K562 (cell line): ENCODE results near the gene PRKAR2B. TPM values are rescaled to one million over a fixed set of nuclear protein-coding genes. Genes with fewer than 3 reads are reported as not detected.

ENCODE experiments used
- ARID4B ChIP-seq: sonication (generic); formaldehyde crosslinking; IDR thresholded peaks from 2 replicates; pipeline ENCODE4 v1.8.0; 2022; ENCODE audit warnings: mild to moderate bottlenecking, missing genetic modification reagents
- ATF3 ChIP-seq, 2 experiments: fragments of 450-650 bp in 1 of 2; sonication (generic) in 1 of 2; formaldehyde crosslinking in 1 of 2; IDR thresholded peaks in 1 of 2; conservative IDR thresholded peaks in 1 of 2; 2 replicates each; pipeline versions ENCODE4 v1.6.1 to v1.8.1; 2016 to 2023; ENCODE audit warnings: mild to moderate bottlenecking in 2 of 2, moderate library complexity in 2 of 2, inconsistent platforms in 1 of 2, missing genetic modification reagents in 1 of 2
- HCFC1 ChIP-seq: IDR thresholded peaks from 2 replicates; pipeline ENCODE4 v1.6.1; 2012; ENCODE audit warnings: low read depth, low read length, improper control_type of control experiment
- HNRNPL ChIP-seq: fragments of 200-400 bp; formaldehyde crosslinking; IDR thresholded peaks from 2 replicates; pipeline ENCODE4 v1.6.1; 2017; ENCODE audit warnings: low read depth, mild to moderate bottlenecking, low read length
- KLF10 ChIP-seq: fragments of 250-450 bp; sonication (Bioruptor Pico); IDR thresholded peaks from 2 replicates; pipeline ENCODE4 v1.6.1; 2021; ENCODE audit warnings: matching md5 sums
- LEF1 ChIP-seq: fragments of 450-650 bp; IDR thresholded peaks from 2 replicates; pipeline ENCODE4 v1.6.1; 2016; ENCODE audit warnings: mild to moderate bottlenecking
- MAFF ChIP-seq: IDR thresholded peaks from 2 replicates; pipeline ENCODE4 v1.6.1; 2012; ENCODE audit warnings: low read length, improper control_type of control experiment
- MYNN ChIP-seq, 2 experiments: sonication (generic); formaldehyde crosslinking in 1 of 2; IDR thresholded peaks; 2 replicates each; pipeline versions ENCODE4 v1.5.0 to v1.6.1; 2016 to 2020; ENCODE audit warnings: antibody characterized with exemption in 1 of 2, missing genetic modification reagents in 1 of 2
- NFRKB ChIP-seq: fragments of 450-650 bp; IDR thresholded peaks from 2 replicates; pipeline ENCODE4 v1.6.1; 2016; ENCODE audit warnings: low read depth
- RFX7 ChIP-seq: fragments of 250-450 bp; sonication (Bioruptor Pico); IDR thresholded peaks from 2 replicates; pipeline ENCODE4 v1.5.1; 2021; ENCODE audit warnings: mild to moderate bottlenecking
- STAG1 ChIP-seq: sonication (generic); formaldehyde crosslinking; IDR thresholded peaks from 2 replicates; pipeline ENCODE4 v1.5.0; 2020; ENCODE audit warnings: missing genetic modification reagents, borderline replicate concordance
- TBP ChIP-seq: optimal IDR thresholded peaks from 2 replicates; pipeline ENCODE3; 2011; ENCODE audit warnings: low read depth, low read length, improper control_type of control experiment
- WHSC1 ChIP-seq: IDR thresholded peaks from one replicate; pipeline ENCODE4 v1.6.1; 2012; ENCODE audit warnings: low read length, control low read depth, inconsistent platforms
- ZBTB2 ChIP-seq: fragments of 450-650 bp; IDR thresholded peaks from 2 replicates; pipeline ENCODE4 v1.6.1; 2016; ENCODE audit warnings: antibody characterized with exemption
- ZNF316 ChIP-seq: fragments of 450-650 bp; IDR thresholded peaks from 2 replicates; pipeline ENCODE4 v1.6.1; 2016
- ZNF518B ChIP-seq: fragments of 250-450 bp; sonication (Bioruptor Pico); IDR thresholded peaks from 2 replicates; pipeline ENCODE4 v1.5.0; 2021; ENCODE audit warnings: mild to moderate bottlenecking, moderate library complexity
- ZNF778 ChIP-seq: fragments of 450-650 bp; formaldehyde crosslinking; IDR thresholded peaks from 2 replicates; pipeline ENCODE4 v1.4.0; 2020; ENCODE audit warnings: mild to moderate bottlenecking, moderate library complexity
- polyA plus RNA-seq, 8 experiments: library from polyadenylated mRNA; depleted of rRNA in 4 of 8; stranded (reverse) in 5 of 8; unstranded in 3 of 8; fragments of >200 nt; fragmentation: Nextera tagmentation in 2 of 8; fragmentation: Illumina TruSeq in 1 of 8; extraction: Ambion mirVana in 2 of 8; extraction: Trizol in 1 of 8; gene quantifications; 2 replicates each; pipeline versions ENCODE4 v1.2.1 to v1.2.3, GENCODE V29; 2011 to 2014; ENCODE audit warnings: inconsistent platforms in 1 of 8, missing spikeins in 1 of 8
- total RNA-seq, 7 experiments: library from RNA; depleted of rRNA in 6 of 7; stranded (reverse); fragments of >200 nt in 6 of 7; fragmentation: Illumina TruSeq in 2 of 7; extraction: Trizol in 2 of 7; gene quantifications; 2 replicates each; pipeline versions ENCODE4 v1.2.1 to v1.2.3, GENCODE V29; 2011 to 2021; ENCODE audit warnings: low replicate concordance in 1 of 7

PRKAR2B gene
- total and polyA plus RNA-seq, 9 of the 15 experiments (the other 6 are each of a cell fraction or from before 2014, with no cell fraction given) = 59.0 to 173 (median 129) TPM

GRCh38 chr7:107007007-107007891 is 37.3 kb upstream of the PRKAR2B start (continued):
- TF ChIP-seq HCFC1 = peak; percentile 50; the same call in 1 of the 2 replicates
- TF ChIP-seq ATF3 (IDR thresholded peaks at IDR 0.05) = peak; percentile 80
- peak; percentile 53; the same call in 1 of the 2 replicates for TF ChIP-seq ATF3 (CRISPR knock-in tag; conservative IDR thresholded peaks at IDR 0.05)
- TF ChIP-seq MAFF = 0 out of 2 replicates have a peak, but pooled peaks have one; percentile 27
- TF ChIP-seq ZBTB2 = peak; percentile 73; the same call in 1 of the 2 replicates
- no peak for TF ChIP-seq ARID4B (CRISPR knock-in tag)
- 0 out of 2 replicates have a peak, but pooled peaks have one; percentile 17 for TF ChIP-seq RFX7 (CRISPR knock-in tag)
- TF ChIP-seq ZNF316 = 0 out of 2 replicates have a peak, but pooled peaks have one; percentile 12
- TF ChIP-seq NFRKB = peak; percentile 91
- peak; percentile 81 for TF ChIP-seq TBP
- no peak for TF ChIP-seq ZNF518B (CRISPR knock-in tag)
- no peak for TF ChIP-seq KLF10 (CRISPR knock-in tag)
- TF ChIP-seq HNRNPL = no peak
- TF ChIP-seq WHSC1 = no peak
- TF ChIP-seq MYNN (IDR thresholded peaks at IDR 0.05) = peak; percentile 92
- TF ChIP-seq MYNN (CRISPR knock-in tag; IDR thresholded peaks at IDR 0.05) = no peak
- no peak for TF ChIP-seq STAG1 (CRISPR knock-in tag)
- TF ChIP-seq LEF1 = peak; percentile 98
- no peak for TF ChIP-seq ZNF778 (CRISPR knock-in tag)
